Measurements from ENCODE around the gene GLO1.

The GLO1 gene

GRCh38 chr6:38702558-38703397 lies at the start of gene GLO1:
Gene GLO1, minus strand, starts transcription at chr6:38703145. Its CDS starts 91 bp downstream, at chr6:38703054.
- peak; percentile 95 for DNase-seq (ENCODE audit: insufficient read length, low spot score)
- no peak for TF ChIP-seq CTCF (IDR thresholded peaks at IDR 0.05; ENCODE audit: insufficient read depth, missing control alignments)
- FAIRE-seq, result no peak

- no peak for TF ChIP-seq CTCF (IDR thresholded peaks at IDR 0.05; ENCODE audit: insufficient read depth, missing control alignments)
- FAIRE-seq (no peak), DNase-seq (ENCODE audit: insufficient read length, low spot score) (no peak)
Observed at GRCh38 chr6:38750968-38751615, 48.1 kb upstream of the GLO1 start.

GRCh38 chr6:38749473-38749872 lies 46.5 kb upstream of the GLO1 start:
- TF ChIP-seq CTCF (IDR thresholded peaks at IDR 0.05; ENCODE audit: insufficient read depth, missing control alignments), result no peak
- no peak for DNase-seq (ENCODE audit: insufficient read length, low spot score)
- FAIRE-seq, result no peak

GRCh38 chr6:38739532-38739931 lies 36.6 kb upstream of the GLO1 start:
- TF ChIP-seq CTCF (IDR thresholded peaks at IDR 0.05; ENCODE audit: insufficient read depth, missing control alignments), result peak; percentile 6
- DNase-seq (ENCODE audit: insufficient read length, low spot score) (no peak), FAIRE-seq (no peak)

GRCh38 chr6:38738261-38738660 lies 35.3 kb upstream of the GLO1 start:
- no peak for DNase-seq (ENCODE audit: insufficient read length, low spot score)
- no peak for TF ChIP-seq CTCF (IDR thresholded peaks at IDR 0.05; ENCODE audit: insufficient read depth, missing control alignments)
- FAIRE-seq, result no peak

- FAIRE-seq (no peak), DNase-seq (ENCODE audit: insufficient read length, low spot score) (no peak)
- no peak for TF ChIP-seq CTCF (IDR thresholded peaks at IDR 0.05; ENCODE audit: insufficient read depth, missing control alignments)
Observed at GRCh38 chr6:38736951-38737350, 34.0 kb upstream of the GLO1 start.
